PC-3 (cell line): ENCODE results near the gene NAT16. TPM values are rescaled to one million over a fixed set of nuclear protein-coding genes. Genes with fewer than 3 reads are reported as not detected.
"Not testable (repeated sequence)": the region's sequence is repeated elsewhere in the genome, so short reads cannot be mapped to it uniquely, and the experiment has no call there.

Experiments
- ATAC-seq: fragments of 200-7000 bp; cut with Tn5 transposase; 2 replicates; pipeline ENCODE4 v1.9.1; 2020; ENCODE audit warnings: mild to moderate bottlenecking, moderate library complexity
- BruUV-seq: library from RNA; stranded (reverse); fragments of 400-500 nt; replicated peaks from 2 replicates; lab custom pipeline; 2021; lab: Mats Ljungman, UMichigan
- CTCF ChIA-PET: fragments of 300-600 bp; sonication (Branson Sonifier 250); formaldehyde crosslinking; loops from one replicate; lab custom pipeline; 2022; ENCODE audit warnings: antibody characterized with exemption; lab: Charles Lee
- POLR2A ChIA-PET: fragments of 300-600 bp; sonication (Branson Sonifier 250); formaldehyde crosslinking; loops from one replicate; lab custom pipeline; 2022; ENCODE audit warnings: antibody characterized with exemption; ENCODE audit not compliant: unreplicated experiment; lab: Charles Lee
- DNase-seq: peaks from one replicate; pipeline ENCODE4 v3.0.0-alpha.2; 2015
- H2AFZ ChIP-seq: fragments of 300-600 bp; sonication (generic); 2 replicates; pipeline ENCODE4 v1.6.0; 2016; ENCODE audit warnings: antibody characterized with exemption, low read length
- H3F3A ChIP-seq: fragments of 300-600 bp; sonication (generic); one replicate; pipeline ENCODE4 v1.6.0; 2017; ENCODE audit warnings: antibody characterized with exemption, low read length, control low read depth, mild to moderate bottlenecking; ENCODE audit not compliant: unreplicated experiment
- H3K27ac ChIP-seq: fragments of 300-600 bp; sonication (generic); 2 replicates; pipeline ENCODE4 v1.5.1; 2016; ENCODE audit warnings: mild to moderate bottlenecking, low read length
- H3K27me3 ChIP-seq: fragments of 300-600 bp; sonication (generic); 2 replicates; pipeline ENCODE4 v1.6.1; 2016; ENCODE audit warnings: low read length, mixed read lengths
- H3K36me3 ChIP-seq: fragments of 300-600 bp; sonication (generic); 2 replicates; pipeline ENCODE4 v1.6.1; 2016; ENCODE audit warnings: low read depth, mixed run types, low read length, mixed read lengths
- H3K4me1 ChIP-seq: fragments of 300-600 bp; sonication (generic); 2 replicates; pipeline ENCODE4 v1.5.1; 2016; ENCODE audit warnings: low read length; ENCODE audit not compliant: insufficient read depth
- H3K4me2 ChIP-seq: fragments of 300-600 bp; sonication (generic); 2 replicates; pipeline ENCODE4 v1.6.0; 2016; ENCODE audit warnings: low read length
- H3K4me3 ChIP-seq: fragments of 300-600 bp; sonication (generic); 2 replicates; pipeline ENCODE4 v1.5.1; 2016; ENCODE audit warnings: mild to moderate bottlenecking, low read length, mixed read lengths
- H3K79me2 ChIP-seq: fragments of 300-600 bp; sonication (generic); 2 replicates; pipeline ENCODE4 v1.6.1; 2017; ENCODE audit warnings: low read length, mixed read lengths
- H3K9ac ChIP-seq: fragments of 300-600 bp; sonication (generic); 2 replicates; pipeline ENCODE4 v1.6.0; 2016; ENCODE audit warnings: mild to moderate bottlenecking, low read length
- H3K9me2 ChIP-seq: fragments of 300-600 bp; sonication (generic); replicated peaks from 2 replicates; pipeline ENCODE4 v1.6.1; 2016; ENCODE audit warnings: mixed run types, low read length, mixed read lengths
- H3K9me3 ChIP-seq: fragments of 300-600 bp; sonication (generic); 2 replicates; pipeline ENCODE4 v1.6.1; 2016; ENCODE audit warnings: low read length, mixed read lengths
- H4K20me1 ChIP-seq: fragments of 300-600 bp; sonication (generic); 2 replicates; pipeline ENCODE4 v1.6.1; 2016; ENCODE audit warnings: low read length, mixed read lengths
- CTCF ChIP-seq: fragments of 300-600 bp; sonication (generic); conservative IDR thresholded peaks from 2 replicates; pipeline ENCODE4 v1.5.1; 2017; ENCODE audit warnings: antibody characterized with exemption, low read depth, mild to moderate bottlenecking, low read length
- EZH2 ChIP-seq: fragments of 300-600 bp; sonication (generic); IDR thresholded peaks from one replicate; pipeline ENCODE4 v1.6.1; 2017; ENCODE audit warnings: antibody characterized with exemption, mild to moderate bottlenecking, low read length; ENCODE audit not compliant: unreplicated experiment
- EZH2phosphoT487 ChIP-seq: fragments of 300-600 bp; sonication (generic); IDR thresholded peaks from 2 replicates; pipeline ENCODE4 v1.6.1; 2018; ENCODE audit warnings: mild to moderate bottlenecking, antibody characterized with exemption, low read length, borderline replicate concordance
- intact Hi-C: fragments of 100-400 bp; cut with micrococcal nuclease; formaldehyde crosslinking; loops from 2 replicates; pipeline ENCODE4 v1.9.0; 2023
- total RNA-seq: library from RNA; depleted of rRNA; stranded (reverse); fragments of >200 nt; gene quantifications from 2 replicates; pipeline ENCODE4 v1.2.3, GENCODE V29; 2014

The NAT16 gene
- total RNA-seq, 1 experiment from 2014 or later = 0.26 TPM

DNA sequence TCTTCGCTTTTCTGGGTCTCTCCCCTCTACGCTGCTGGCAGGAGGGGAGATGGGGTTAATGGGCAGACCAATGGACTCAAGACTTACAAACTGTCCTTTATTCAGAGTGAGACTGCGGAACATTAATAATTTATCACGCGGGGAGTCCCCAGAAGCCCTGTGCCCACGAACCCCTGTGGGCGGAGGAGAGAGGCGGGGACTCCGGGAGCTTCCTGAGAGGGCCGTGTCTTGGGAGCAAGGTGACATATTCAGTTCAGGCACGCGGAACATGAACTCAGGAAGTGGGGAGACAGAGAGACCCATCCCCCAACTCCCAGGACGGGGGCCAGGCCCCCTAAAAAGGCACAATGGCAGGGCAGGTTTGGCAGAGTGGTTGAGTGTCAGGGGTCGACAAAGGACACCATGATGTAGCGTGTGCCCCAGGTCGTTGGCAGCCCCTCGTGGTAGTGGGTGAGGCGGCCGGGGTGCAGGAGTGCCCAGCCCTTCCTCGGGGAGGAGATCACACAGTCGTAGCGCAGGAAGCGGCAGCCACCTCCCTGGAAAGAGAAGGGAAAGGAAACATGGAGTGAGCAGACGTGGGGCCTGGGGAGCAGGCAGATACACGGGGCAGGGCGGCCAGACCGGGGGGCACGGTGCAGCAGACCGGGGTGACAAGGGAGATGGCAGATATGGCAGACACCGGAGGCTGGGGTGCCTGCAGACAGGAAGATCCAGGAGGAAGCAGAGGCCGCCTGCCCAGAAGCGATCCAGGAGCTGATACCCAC, 26.0 kb upstream of the NAT16 start:
- intact Hi-C loops = no loop called here
- no peak overlapping the region for H3K4me2 ChIP-seq
- TF ChIP-seq EZH2 = no peak
- no peak overlapping the region for H2AFZ ChIP-seq
- no peaks in the 10 kb centered on the region for H3K4me1 ChIP-seq
- H3K9me2 ChIP-seq = no peaks in the 10 kb centered on the region
- no peaks in the 10 kb centered on the region for H3K9me3 ChIP-seq
- DNase-seq = no peak
- POLR2A ChIA-PET = no interaction called here
- H3K27me3 ChIP-seq = no peaks in the 10 kb centered on the region
- ATAC-seq = no peak
- H3K27ac ChIP-seq = no peak overlapping the region
- H3K79me2 ChIP-seq = no peaks in the 10 kb centered on the region
- H3K36me3 ChIP-seq = no peaks in the 10 kb centered on the region; the same call in 1 of the 2 replicates
- no peak overlapping the region for H3K4me3 ChIP-seq
- H3F3A ChIP-seq = no peaks in the 10 kb centered on the region
- no peak overlapping the region for H3K9ac ChIP-seq
- TSS peak; percentile 31 for BruUV-seq
- H4K20me1 ChIP-seq = no peaks in the 10 kb centered on the region
- CTCF ChIA-PET = no interaction called here

DNA sequence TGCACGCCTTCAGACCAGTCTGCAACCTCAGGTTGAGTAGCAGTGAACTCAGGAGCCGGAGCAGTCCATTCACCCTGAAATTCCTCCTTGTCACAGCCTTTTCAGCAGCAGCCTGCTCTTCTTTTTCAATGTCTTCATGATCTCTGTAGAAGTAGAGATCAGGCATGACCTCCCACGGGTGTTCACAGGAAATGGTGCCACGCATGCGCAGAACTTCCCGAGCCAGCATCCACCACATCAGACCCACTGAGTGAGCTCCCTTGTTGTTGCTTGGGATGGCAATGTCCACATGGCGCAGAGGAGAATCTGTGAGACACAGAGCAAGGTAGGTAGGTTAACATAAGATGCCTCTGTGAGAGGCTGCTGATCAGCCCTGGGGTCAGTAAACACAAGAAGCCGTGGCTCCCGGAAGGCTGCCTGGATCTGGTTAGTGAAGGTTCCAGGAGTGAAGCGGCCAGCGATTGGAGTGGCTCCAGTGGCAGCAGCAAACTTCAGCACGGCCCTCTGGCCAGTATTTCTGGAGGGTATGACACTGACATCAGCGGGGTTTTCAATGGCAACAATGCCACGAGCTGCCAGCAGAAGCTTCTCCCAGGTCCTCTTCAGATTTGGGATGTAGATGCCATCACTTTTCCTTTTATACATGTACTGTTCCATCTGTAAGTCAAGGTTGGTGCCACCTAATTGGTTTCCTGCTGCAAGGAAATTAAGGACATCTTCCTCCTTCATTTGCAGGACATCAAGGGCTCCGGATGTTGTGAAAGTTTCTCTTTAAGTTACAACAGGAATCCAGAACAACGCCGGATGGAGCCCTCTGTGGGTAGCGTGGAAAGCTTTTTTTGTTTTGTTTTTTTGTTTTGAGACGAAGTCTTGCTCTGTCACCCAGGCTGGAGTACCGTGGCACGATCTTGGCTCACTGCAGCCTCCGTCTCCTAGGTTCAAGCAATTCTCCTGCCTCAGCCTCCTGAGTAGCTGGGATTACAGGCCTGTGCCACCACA, 23.9 kb upstream of the NAT16 start:
- H3K79me2 ChIP-seq, H4K20me1 ChIP-seq, H3K27me3 ChIP-seq, H3F3A ChIP-seq, H3K9ac ChIP-seq, BruUV-seq, H3K27ac ChIP-seq, intact Hi-C loops, H2AFZ ChIP-seq, H3K4me3 ChIP-seq, H3K4me1 ChIP-seq, CTCF ChIA-PET, DNase-seq, ATAC-seq, H3K9me2 ChIP-seq, H3K4me2 ChIP-seq, H3K9me3 ChIP-seq, H3K36me3 ChIP-seq: not testable (repeated sequence)
- POLR2A ChIA-PET = interaction anchor here (0.6 kb wide), 1 partner anchor 34 kb away, joined by 3 read pairs; the partner anchor contains the start of gene CLDN15

GRCh38 chr7:101202603-101202918, 22.5 kb upstream of the NAT16 start:
- CTCF ChIA-PET = no interaction called here
- Histone ChIP-seq H3K9me3 (no peaks in the 10 kb centered on the region), H4K20me1 (no peaks in the 10 kb centered on the region), H3K4me1 (no peaks in the 10 kb centered on the region), H3K4me2 (no peak overlapping the region), H3K79me2 (no peaks in the 10 kb centered on the region), H3K9me2 (no peaks in the 10 kb centered on the region), H3K9ac (no peak overlapping the region), H2AFZ (no peak overlapping the region), H3K27ac (no peak overlapping the region), H3K4me3 (no peak overlapping the region), H3F3A (no peaks in the 10 kb centered on the region), H3K27me3 (no peaks in the 10 kb centered on the region), H3K36me3 (no peaks in the 10 kb centered on the region)
- intact Hi-C loops = no loop called here
- no peak for ATAC-seq
- TF ChIP-seq EZH2 (no peak), CTCF (no peak), EZH2phosphoT487 (no peak)
- BruUV-seq = no TSS peak
- DNase-seq = no peak
- POLR2A ChIA-PET = no interaction called here
